GM10266 (cell line): ENCODE measurements around the gene FAM83F.

ENCODE experiments used
- DNase-seq: peaks from one replicate; pipeline ENCODE4 v3.0.0; 2012; ENCODE audit errors: extremely low spot score
- CTCF ChIP-seq: IDR thresholded peaks from 2 replicates; pipeline ENCODE4 v1.5.1; 2012; ENCODE audit warnings: mild to moderate bottlenecking, low read depth; ENCODE audit not compliant: control insufficient read depth, insufficient read depth; ENCODE audit errors: missing control alignments

Gene FAM83F

DNA sequence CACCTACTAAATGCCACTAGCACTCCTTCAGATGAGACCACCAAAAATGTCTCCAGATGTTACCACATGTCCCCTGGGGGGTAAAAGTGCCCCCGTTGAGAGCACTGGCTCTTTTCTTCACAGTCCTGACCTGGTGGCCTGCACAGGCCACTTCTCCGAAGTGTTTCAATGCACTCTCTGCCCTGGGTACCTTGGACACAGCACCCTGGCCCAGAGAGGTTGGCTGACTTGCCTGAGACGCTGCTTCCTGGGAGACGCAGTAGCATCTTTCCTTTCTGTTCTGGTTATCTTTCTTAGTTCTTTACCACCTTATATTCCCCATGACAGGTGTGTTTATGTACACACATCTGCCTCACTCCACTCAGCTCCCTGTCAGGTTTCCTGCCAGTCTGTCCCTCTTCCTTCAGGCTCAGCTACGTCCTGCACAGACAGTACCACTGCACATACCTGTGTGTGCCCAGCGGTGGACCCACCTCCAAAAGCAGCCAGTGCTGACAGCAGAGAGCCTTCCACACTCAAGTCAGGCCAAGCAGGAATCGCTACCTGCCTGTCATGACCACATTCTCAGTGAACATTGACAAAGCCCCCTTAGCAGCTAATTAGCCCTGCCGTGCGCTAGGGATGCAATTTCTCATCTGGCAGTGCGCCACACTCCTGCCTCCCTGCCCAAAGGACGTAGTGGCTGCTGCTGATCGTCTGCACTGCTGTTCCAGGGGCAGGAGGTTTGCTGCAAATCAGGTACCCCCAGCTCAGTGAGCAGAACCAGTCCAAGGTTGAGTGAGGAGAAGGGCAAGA, 39.0 kb downstream of the FAM83F start:
- no peak for TF ChIP-seq CTCF
- DNase-seq, result no peak

DNA sequence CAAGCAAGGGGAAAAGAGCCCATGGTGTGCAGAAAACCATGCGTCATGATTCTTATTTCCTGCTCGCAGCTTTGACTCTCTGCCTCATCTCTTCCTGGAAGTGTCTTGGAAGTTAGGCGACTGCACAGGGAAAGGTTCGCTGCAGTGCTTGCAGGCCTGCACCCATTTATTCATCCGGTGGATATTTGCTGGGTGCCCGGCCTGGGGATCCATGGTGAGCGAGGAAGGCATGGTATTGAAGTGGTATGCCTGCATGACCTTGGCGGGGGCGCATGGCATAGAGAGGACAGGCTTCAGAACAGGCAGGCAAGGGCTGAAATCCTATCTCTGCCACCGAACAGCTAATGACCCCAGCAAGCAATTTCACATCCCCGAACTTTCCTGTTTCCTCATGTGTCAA, 40.6 kb downstream of the FAM83F start:
- DNase-seq, result no peak
- TF ChIP-seq CTCF, result no peak

DNA sequence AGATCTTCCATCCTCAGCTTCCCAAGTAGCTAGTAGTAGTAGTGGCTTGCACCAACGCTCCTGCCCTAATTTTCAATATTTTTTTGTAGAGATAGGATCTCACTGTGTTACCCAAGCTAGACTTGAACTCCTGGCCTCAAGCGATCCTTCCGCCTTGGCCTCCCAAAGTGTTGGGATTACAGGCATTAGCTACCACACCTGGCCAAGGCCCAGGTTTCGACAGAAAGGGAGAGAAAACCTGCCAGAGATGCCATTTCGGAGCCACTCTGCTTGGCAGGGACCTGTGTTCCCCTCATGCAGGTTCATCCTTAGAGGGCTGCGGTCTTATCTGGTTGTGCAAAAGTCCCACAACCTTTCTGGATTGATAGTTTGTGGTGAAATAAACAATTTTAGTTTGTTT, 41.4 kb downstream of the FAM83F start:
- TF ChIP-seq CTCF, result no peak
- DNase-seq, result no peak

GRCh38 chr22:40036591-40037225, 42.0 kb downstream of the FAM83F start:
- DNase-seq, result peak; percentile 76
- peak; percentile 84 for TF ChIP-seq CTCF

DNA sequence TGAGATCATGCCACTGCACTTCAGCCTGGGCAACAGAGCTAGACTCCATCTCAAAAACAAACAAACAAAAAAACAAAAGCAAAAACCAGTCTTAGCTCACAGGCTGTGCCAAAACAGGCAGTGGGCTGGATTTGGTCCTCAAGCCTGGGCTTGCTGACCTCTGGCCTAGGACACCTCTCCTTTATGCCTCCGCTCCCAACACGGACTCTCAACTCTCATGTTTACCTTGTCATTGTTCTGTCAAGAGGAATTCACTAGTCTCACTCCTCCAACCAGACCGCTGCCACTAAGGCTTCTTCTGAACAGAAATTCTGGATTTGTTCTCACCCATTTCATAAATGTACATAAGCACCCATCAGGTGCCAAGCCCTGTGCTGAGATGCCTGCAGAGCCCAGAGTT, 42.6 kb downstream of the FAM83F start:
- DNase-seq, result no peak
- no peak for TF ChIP-seq CTCF

DNA sequence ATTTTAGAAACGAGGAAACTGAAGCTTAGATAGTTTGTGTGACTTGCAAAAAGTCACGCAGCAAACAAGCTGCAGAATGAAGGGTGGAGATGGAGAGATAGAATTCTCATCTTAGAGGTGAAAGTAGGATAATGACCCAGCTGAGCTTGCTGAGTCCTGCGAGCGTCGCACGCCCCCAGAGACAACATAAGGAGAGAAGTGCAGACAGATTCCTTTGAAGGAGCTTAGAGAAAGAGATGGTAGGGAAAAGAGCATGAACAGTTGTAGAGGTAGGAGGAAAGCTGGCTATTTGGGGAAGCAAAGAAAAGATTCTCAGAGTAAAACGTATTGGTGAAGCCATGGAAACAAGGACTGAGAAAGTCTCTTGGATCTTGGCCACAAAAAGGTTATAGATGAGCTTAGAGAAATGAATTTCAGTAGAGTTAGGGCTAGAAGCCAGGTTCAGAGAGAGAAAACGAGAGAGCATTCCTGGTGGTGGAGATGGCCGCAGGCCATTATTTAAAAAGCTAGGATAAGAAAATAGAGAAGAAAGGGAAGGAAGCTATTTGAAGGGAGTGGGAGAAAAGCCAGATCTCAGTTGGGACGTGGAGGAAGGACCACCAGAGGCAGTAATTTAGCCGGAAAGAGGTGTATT, 44.8 kb downstream of the FAM83F start:
- no peak for TF ChIP-seq CTCF
- no peak for DNase-seq

DNA sequence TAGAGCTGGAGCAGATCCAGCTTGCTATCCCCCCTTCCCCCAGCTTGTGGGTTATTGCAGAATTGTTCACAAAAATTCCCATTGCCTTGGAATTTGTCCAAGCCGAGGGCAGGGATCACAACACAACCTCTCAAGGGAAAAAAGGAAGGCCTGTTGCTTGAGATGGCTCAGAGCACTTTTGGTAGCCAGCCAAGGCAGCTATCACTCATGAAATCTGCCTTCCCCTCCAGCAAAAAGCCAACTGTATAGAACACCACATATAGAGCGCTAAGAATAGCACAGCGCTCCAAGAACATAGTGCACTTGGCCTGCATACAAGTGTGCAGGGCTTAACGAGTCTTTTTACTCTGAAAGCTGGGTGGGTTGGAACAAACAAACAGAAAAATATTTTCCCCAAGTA, 46.2 kb downstream of the FAM83F start:
- no peak for DNase-seq
- TF ChIP-seq CTCF, result no peak
